ENCODE results near the gene C20orf96. TPM values are rescaled to one million over a fixed set of nuclear protein-coding genes. Genes with fewer than 3 reads are reported as not detected.

The C20orf96 gene
- total and polyA plus RNA-seq, 2 of the 4 experiments (the other 2 are of a cell fraction) = 2.0 to 9.8 TPM

GRCh38 chr20:221258-221830, 69.2 kb downstream of the C20orf96 start:
- no peak overlapping the region for H3K18ac ChIP-seq (ENCODE audit: low read depth, low read length)
- dilution Hi-C loops (cut with HindIII; ENCODE audit: low sequenced_read_pairs, unreplicated experiment) (no loop called here), in situ Hi-C loops (cut with MboI; ENCODE audit: low sequenced_read_pairs) (no loop called here), intact Hi-C loops (cut with micrococcal nuclease) (no loop called here)
- no peaks in the 10 kb centered on the region for H3K9me3 ChIP-seq (ENCODE audit: control insufficient read depth, insufficient read depth, low read length)
- H4K8ac ChIP-seq (ENCODE audit: low read depth in 2 of 2, low read length in 2 of 2) = no peak overlapping the region
- no peak overlapping the region for H2AK9ac ChIP-seq (replicated peaks; ENCODE audit: low read depth, low read length, poor library complexity)
- H2BK120ac ChIP-seq (ENCODE audit: low read depth, low read length) = no peak overlapping the region
- BruUV-seq (replicated peaks) = no TSS peak
- no peak overlapping the region for H2BK20ac ChIP-seq (ENCODE audit: low read depth, low read length)
- DNase-seq (no peak), ATAC-seq (ENCODE audit: low read depth) (no peak)
- H3K56ac ChIP-seq (ENCODE audit: extremely low read depth, insufficient read depth, low read length) = no peak overlapping the region
- H3K36me3 ChIP-seq (ENCODE audit: control insufficient read depth, insufficient read depth, low read length) = no peaks in the 10 kb centered on the region
- no peak for TF ChIP-seq CTCF (conservative IDR thresholded peaks at IDR 0.05; ENCODE audit: low read depth, low read length)
- no peak for TF ChIP-seq RFX5 (IDR thresholded peaks at IDR 0.05; ENCODE audit: low read depth, low read length)
- TF ChIP-seq BHLHE40 (IDR thresholded peaks at IDR 0.05; ENCODE audit: low read depth, low read length) = no peak
- no peak for TF ChIP-seq CHD1 (IDR thresholded peaks at IDR 0.05; ENCODE audit: low read depth, low read length)
- no peak for TF ChIP-seq USF2 (IDR thresholded peaks at IDR 0.05; ENCODE audit: low read depth, low read length)
- no peak for TF ChIP-seq RCOR1 (IDR thresholded peaks at IDR 0.05; ENCODE audit: insufficient replicate concordance, low read length)
- TF ChIP-seq FOS (IDR thresholded peaks at IDR 0.05; ENCODE audit: low read depth, low read length) = no peak
- TF ChIP-seq MAFK (IDR thresholded peaks at IDR 0.05; ENCODE audit: low read depth, low read length) = no peak
- TF ChIP-seq RAD21 (IDR thresholded peaks at IDR 0.05; ENCODE audit: low read length) = no peak
- TF ChIP-seq POLR2A (IDR thresholded peaks at IDR 0.05; ENCODE audit: low read depth, low read length) = no peak
- no peak for TF ChIP-seq CEBPB (IDR thresholded peaks at IDR 0.05; ENCODE audit: low read depth, low read length)
- no peak for TF ChIP-seq NFE2L2 (IDR thresholded peaks at IDR 0.05; ENCODE audit: low read depth, low read length)
- no peak for TF ChIP-seq MXI1 (IDR thresholded peaks at IDR 0.05; ENCODE audit: borderline replicate concordance, low read depth, low read length)
- no peak for TF ChIP-seq SMC3 (IDR thresholded peaks at IDR 0.05; ENCODE audit: low read depth, low read length)
- no peak for TF ChIP-seq ELK1 (IDR thresholded peaks at IDR 0.05; ENCODE audit: borderline replicate concordance, low read depth, low read length)
- TF ChIP-seq MAZ (IDR thresholded peaks at IDR 0.05; ENCODE audit: borderline replicate concordance, low read depth, low read length) = no peak
- ChIA-PET POLR2A (ENCODE audit: unreplicated experiment) (no interaction called here), CTCF (no interaction called here)
- WGBS, 2 experiments (ENCODE audit: extremely low coverage in 2 of 2, insufficient read length in 1 of 2) = no CpG with 5 or more reads among the region's 1 CpG
- H3K9ac ChIP-seq (ENCODE audit: low read depth, low read length) = no peak overlapping the region
- no peak overlapping the region for H3K4ac ChIP-seq (ENCODE audit: low read depth, low read length)
- H3K27ac ChIP-seq (ENCODE audit: insufficient read depth, low read length) = no peak overlapping the region
- H3K4me2 ChIP-seq (ENCODE audit: low read depth, low read length) = no peak overlapping the region
- no peak overlapping the region for H3K14ac ChIP-seq (replicated peaks; ENCODE audit: low read depth, low read length)
- no peak overlapping the region for H2BK15ac ChIP-seq (ENCODE audit: low read depth, low read length)
- no peak overlapping the region for H3K4me3 ChIP-seq (ENCODE audit: insufficient read depth, low read depth, low read length)
- H2BK5ac ChIP-seq (ENCODE audit: low read depth, low read length, poor library complexity, severe bottlenecking) = no peak overlapping the region
- no peaks in the 10 kb centered on the region for H3K9me1 ChIP-seq (ENCODE audit: insufficient read depth, low read length)
- H2AFZ ChIP-seq (replicated peaks; ENCODE audit: low read length, poor library complexity) = no peak overlapping the region
- no peak overlapping the region for H3K23ac ChIP-seq (ENCODE audit: low read depth, low read length)
- no peaks in the 10 kb centered on the region for H4K20me1 ChIP-seq (ENCODE audit: insufficient read depth, low read length)
- H4K5ac ChIP-seq (ENCODE audit: low read depth, low read length) = no peak overlapping the region
- peaks cover 3% of the 10 kb centered on the region; the same call in 1 of the 2 replicates for H3K27me3 ChIP-seq (ENCODE audit: control insufficient read depth, insufficient read depth, low read length)
- H2AK5ac ChIP-seq (ENCODE audit: low read depth, low read length) = no peak overlapping the region
- H3K79me1 ChIP-seq (ENCODE audit: low read depth in 1 of 2, low read length in 2 of 2) = no peaks in the 10 kb centered on the region
- H4K91ac ChIP-seq (ENCODE audit: insufficient read depth, low read depth, low read length) = no peak overlapping the region
- no peaks in the 10 kb centered on the region for H3K4me1 ChIP-seq (ENCODE audit: control insufficient read depth, insufficient read depth, low read length)
